ENCODE data around the gene NAPEPLD. TPM values are rescaled to one million over a fixed set of nuclear protein-coding genes. Genes with fewer than 3 reads are reported as not detected.
"Not testable (repeated sequence)": the region's sequence is repeated elsewhere in the genome, so short reads cannot be mapped to it uniquely, and the experiment has no call there.

The NAPEPLD gene
- total RNA-seq, 1 experiment from 2014 or later = 22.6 TPM

DNA sequence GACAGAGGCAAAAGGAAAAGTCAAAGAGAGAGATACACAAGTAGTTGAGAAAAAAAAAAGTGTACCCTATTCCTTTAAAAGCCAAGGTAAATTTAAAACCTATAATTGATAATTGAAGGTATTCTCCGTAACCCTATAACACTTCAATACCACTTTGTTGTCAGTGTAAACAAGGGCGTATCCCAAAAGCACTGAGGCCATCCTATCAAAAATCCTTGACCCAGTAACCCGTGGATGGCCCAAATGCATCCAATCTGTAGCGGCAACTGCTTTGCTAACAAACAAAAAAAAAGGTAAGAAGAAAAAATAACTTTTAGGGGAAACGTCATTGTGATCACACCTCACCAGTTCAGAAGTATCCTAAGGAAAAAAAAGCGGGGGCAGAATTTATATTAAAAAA lies 5.1 kb upstream of the NAPEPLD start:
- Histone ChIP-seq H3K9me3 (ENCODE audit: insufficient read depth, low read depth) (no peaks in the 10 kb centered on the region), H3K27me3 (ENCODE audit: insufficient read depth, low read depth) (no peaks in the 10 kb centered on the region), H3K27ac (no peak overlapping the region), H3K4me2 (no peak overlapping the region), H3K9me2 (ENCODE audit: insufficient read depth) (no peaks in the 10 kb centered on the region), H2AFZ (no peak overlapping the region), H3K4me3 (no peak overlapping the region), H4K20me1 (ENCODE audit: insufficient read depth) (no peaks in the 10 kb centered on the region), H3K4me1 (replicated peaks; ENCODE audit: insufficient read depth) (peaks cover 21% of the 10 kb centered on the region), H3K79me2 (ENCODE audit: low read depth) (no peaks in the 10 kb centered on the region), H3K36me3 (ENCODE audit: low read depth) (no peaks in the 10 kb centered on the region), H3F3A (ENCODE audit: insufficient read depth, low read depth) (0 out of 2 replicates have a peak, but pooled peaks cover 8% of the 10 kb centered on the region)
- ChIA-PET CTCF (no interaction called here), POLR2A (ENCODE audit: unreplicated experiment) (no interaction called here)
- DNase-seq = no peak
- intact Hi-C loops (cut with micrococcal nuclease; ENCODE audit: unreplicated experiment) = no loop called here
- TF ChIP-seq EZH2 (IDR thresholded peaks at IDR 0.05; ENCODE audit: low read depth) (no peak), CTCF (conservative IDR thresholded peaks at IDR 0.05) (no peak)
- no TSS peak for BruUV-seq (replicated peaks)

- H4K20me1 ChIP-seq (ENCODE audit: insufficient read depth); H3K9me2 ChIP-seq (ENCODE audit: insufficient read depth); H3K4me3 ChIP-seq; DNase-seq; H3K27ac ChIP-seq; BruUV-seq (replicated peaks); H2AFZ ChIP-seq; H3K9me3 ChIP-seq (ENCODE audit: insufficient read depth, low read depth); H3K4me2 ChIP-seq; CTCF ChIA-PET; H3K79me2 ChIP-seq (ENCODE audit: low read depth); POLR2A ChIA-PET (ENCODE audit: unreplicated experiment); H3K27me3 ChIP-seq (ENCODE audit: insufficient read depth, low read depth); intact Hi-C loops (cut with micrococcal nuclease; ENCODE audit: unreplicated experiment); H3K36me3 ChIP-seq (ENCODE audit: low read depth): not testable (repeated sequence)
- Histone ChIP-seq H3F3A (ENCODE audit: insufficient read depth, low read depth) (peaks cover 13% of the 10 kb centered on the region; the same call in 1 of the 2 replicates), H3K4me1 (replicated peaks; ENCODE audit: insufficient read depth) (peaks cover 23% of the 10 kb centered on the region)
Measured at GRCh38 chr7:103152744-103153617, 4.1 kb upstream of the NAPEPLD start.

DNA sequence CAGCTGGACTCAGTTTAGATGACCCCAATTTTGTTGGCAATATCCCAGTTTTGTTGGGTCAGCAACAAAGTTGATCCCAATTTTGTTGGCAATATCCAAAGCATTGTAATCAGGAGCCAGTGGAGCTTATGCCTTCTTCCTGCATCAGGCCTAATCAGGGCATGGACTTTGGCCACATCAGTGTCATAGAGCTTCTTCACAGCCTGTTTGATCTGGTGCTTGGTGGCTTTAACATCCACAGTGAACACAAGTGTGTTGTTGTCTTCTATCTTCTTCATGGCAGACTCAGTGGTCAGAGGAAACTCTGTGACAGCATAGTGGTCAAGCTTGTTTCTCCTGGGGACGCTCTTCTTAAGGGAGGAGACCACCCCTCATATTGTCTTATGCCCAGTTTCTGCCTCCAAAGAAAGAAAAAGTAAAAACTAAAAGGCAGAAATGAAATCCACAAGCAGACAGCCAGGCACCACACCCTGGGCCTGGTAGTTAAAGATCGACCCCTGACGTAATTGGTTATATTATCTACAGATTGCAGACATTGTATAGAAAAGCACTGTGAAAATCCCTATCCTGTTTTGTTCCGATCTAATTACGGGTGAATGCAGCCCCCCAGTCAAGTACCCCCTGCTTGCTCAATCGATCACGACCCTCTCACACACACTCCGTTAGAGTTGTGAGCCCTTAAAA lies 3.2 kb upstream of the NAPEPLD start:
- H3K9me2 ChIP-seq (ENCODE audit: insufficient read depth); H4K20me1 ChIP-seq (ENCODE audit: insufficient read depth); BruUV-seq (replicated peaks); H2AFZ ChIP-seq; POLR2A ChIA-PET (ENCODE audit: unreplicated experiment); H3K27ac ChIP-seq; H3K4me3 ChIP-seq; H3K9me3 ChIP-seq (ENCODE audit: insufficient read depth, low read depth); H3K27me3 ChIP-seq (ENCODE audit: insufficient read depth, low read depth); intact Hi-C loops (cut with micrococcal nuclease; ENCODE audit: unreplicated experiment); DNase-seq; H3K4me2 ChIP-seq; H3K36me3 ChIP-seq (ENCODE audit: low read depth); CTCF ChIA-PET: not testable (repeated sequence)
- peaks cover 13% of the 10 kb centered on the region; the same call in 1 of the 2 replicates for H3F3A ChIP-seq (ENCODE audit: insufficient read depth, low read depth)
- H3K79me2 ChIP-seq (ENCODE audit: low read depth) = peaks cover 13% of the 10 kb centered on the region; the same call in 1 of the 2 replicates
- peaks cover 32% of the 10 kb centered on the region for H3K4me1 ChIP-seq (replicated peaks; ENCODE audit: insufficient read depth)

GRCh38 chr7:103150192-103150591 lies 1.3 kb upstream of the NAPEPLD start:
- Histone ChIP-seq H3K27me3 (ENCODE audit: insufficient read depth, low read depth) (no peaks in the 10 kb centered on the region), H3K9me3 (ENCODE audit: insufficient read depth, low read depth) (no peaks in the 10 kb centered on the region), H3K27ac (peak overlapping the region; percentile 82), H3K79me2 (ENCODE audit: low read depth) (peaks cover 15% of the 10 kb centered on the region), H3K4me3 (peak overlapping the region; percentile 77; the same call in 1 of the 2 replicates), H3K9me2 (ENCODE audit: insufficient read depth) (no peaks in the 10 kb centered on the region), H3K36me3 (ENCODE audit: low read depth) (no peaks in the 10 kb centered on the region), H4K20me1 (ENCODE audit: insufficient read depth) (no peaks in the 10 kb centered on the region), H3K4me2 (peak overlapping the region; percentile 85), H3K4me1 (replicated peaks; ENCODE audit: insufficient read depth) (peaks cover 35% of the 10 kb centered on the region), H2AFZ (peak overlapping the region; percentile 96; the same call in 1 of the 2 replicates), H3F3A (ENCODE audit: insufficient read depth, low read depth) (peaks cover 13% of the 10 kb centered on the region; the same call in 1 of the 2 replicates)
- peak; percentile 43 to 76 for DNase-seq
- no TSS peak for BruUV-seq (replicated peaks)
- TF ChIP-seq CTCF (conservative IDR thresholded peaks at IDR 0.05) = no peak
- no peak for TF ChIP-seq EZH2 (IDR thresholded peaks at IDR 0.05; ENCODE audit: low read depth)
- CTCF ChIA-PET = interaction anchor here (0.6 kb wide), 1 partner anchor 76 kb away, joined by 11 read pairs; no protein-coding TSS in a partner anchor
- POLR2A ChIA-PET (ENCODE audit: unreplicated experiment) = interaction anchor here (0.7 kb wide), 1 partner anchor 9 kb away, joined by 5 read pairs; no protein-coding TSS in a partner anchor
- intact Hi-C loops (cut with micrococcal nuclease; ENCODE audit: unreplicated experiment) = no loop called here

All from PC-9 (cell line).